SK-N-SH treated with all-trans-retinoic acid at 6 μM for 48 hours (cell line): ENCODE measurements around the gene MRM3.

Source experiments
- ARNTL ChIP-seq: fragments of 450-650 bp; formaldehyde crosslinking; IDR thresholded peaks from 2 replicates; pipeline ENCODE4 v1.5.0; 2020; ENCODE audit warnings: low read depth, mild to moderate bottlenecking, moderate library complexity, borderline replicate concordance
- SNAI2 ChIP-seq: fragments of 250-450 bp; sonication (Bioruptor Pico); IDR thresholded peaks from 2 replicates; pipeline ENCODE4 v1.5.0; 2020; ENCODE audit warnings: mild to moderate bottlenecking, moderate library complexity
- TOX ChIP-seq: fragments of 250-450 bp; sonication (Bioruptor Pico); IDR thresholded peaks from 2 replicates; pipeline ENCODE4 v1.8.0; 2021; ENCODE audit warnings: mild to moderate bottlenecking, moderate library complexity, borderline replicate concordance
- ZC3H10 ChIP-seq: fragments of 250-450 bp; sonication (Bioruptor Pico); IDR thresholded peaks from 2 replicates; pipeline ENCODE4 v1.5.1; 2021; ENCODE audit warnings: mild to moderate bottlenecking, moderate library complexity
- ZNF565 ChIP-seq: fragments of 450-650 bp; formaldehyde crosslinking; conservative IDR thresholded peaks from 2 replicates; pipeline ENCODE4 v1.5.0; 2020; ENCODE audit warnings: low read depth, mild to moderate bottlenecking, moderate library complexity
- ZNF70 ChIP-seq: fragments of 450-650 bp; formaldehyde crosslinking; IDR thresholded peaks from 2 replicates; pipeline ENCODE4 v1.5.0; 2020; ENCODE audit warnings: mild to moderate bottlenecking, moderate library complexity
- ZNF8 ChIP-seq: fragments of 450-650 bp; formaldehyde crosslinking; IDR thresholded peaks from 2 replicates; pipeline ENCODE4 v1.5.0; 2020; ENCODE audit warnings: mild to moderate bottlenecking, moderate library complexity

DNA sequence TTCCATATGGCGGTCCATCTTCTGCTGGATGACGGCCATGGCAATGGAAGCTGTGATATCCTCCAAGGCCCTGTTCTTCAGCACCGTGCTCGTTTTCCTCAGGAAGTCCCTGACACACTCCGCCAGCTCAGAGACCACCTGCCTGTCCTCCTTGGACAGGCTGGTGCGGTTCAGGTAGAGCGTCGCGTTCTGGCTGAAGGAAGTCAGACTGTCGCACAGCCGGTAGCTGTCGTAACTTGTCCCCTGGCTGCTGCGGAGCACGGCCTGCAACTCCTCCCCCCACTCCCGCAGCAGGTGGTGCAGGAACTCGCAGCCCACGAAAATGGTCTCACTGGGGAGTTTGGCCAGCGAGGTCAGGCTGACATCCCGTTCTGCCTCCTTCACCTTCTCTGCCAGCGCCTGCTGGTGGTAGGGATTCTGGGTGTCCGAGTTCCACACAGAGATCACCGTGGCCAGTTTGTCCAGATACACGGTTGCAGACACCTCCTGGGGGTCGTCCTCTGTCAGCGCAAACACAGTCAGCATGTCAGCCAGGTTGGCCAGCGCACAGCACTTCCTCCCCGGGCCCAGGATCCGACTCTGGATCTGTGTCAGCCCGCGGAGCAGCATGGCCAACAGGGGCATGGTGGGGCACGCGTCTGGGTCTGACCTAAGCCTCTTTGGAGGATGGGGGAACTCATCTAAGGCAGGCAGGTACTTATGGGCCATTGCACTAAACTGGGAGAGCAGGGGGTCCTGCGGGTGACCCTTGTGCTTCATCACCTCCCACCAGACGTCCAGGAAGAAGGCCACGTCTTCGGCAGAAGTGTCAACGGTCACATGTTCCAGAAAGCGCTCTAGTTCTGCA, 35.1 kb upstream of the MRM3 start:
- TF ChIP-seq ZNF565 (CRISPR knock-in tag), result no peak
- TF ChIP-seq ARNTL (CRISPR knock-in tag), result no peak
- no peak for TF ChIP-seq TOX (CRISPR knock-in tag)
- TF ChIP-seq ZC3H10 (CRISPR knock-in tag), result no peak
- no peak for TF ChIP-seq ZNF70 (CRISPR knock-in tag)
- no peak for TF ChIP-seq ZNF8
- TF ChIP-seq SNAI2 (CRISPR knock-in tag), result no peak
